ENCODE measurements around the gene COPZ1. TPM values are rescaled to one million over a fixed set of nuclear protein-coding genes. Genes with fewer than 3 reads are reported as not detected.

Gene COPZ1
- total and polyA plus RNA-seq, 9 of the 15 experiments (the other 6 are each of a cell fraction or from before 2014, with no cell fraction given), result 137 to 487 (median 233) TPM

GRCh38 chr12:54280468-54281260, 44.3 kb upstream of the COPZ1 start, which contains the start of gene HNRNPA1 (continued):
- TF ChIP-seq ZNF518B (CRISPR knock-in tag; IDR thresholded peaks at IDR 0.05) (no peak), ZNF239 (CRISPR knock-in tag; IDR thresholded peaks at IDR 0.05) (peak; percentile 10; the same call in 1 of the 2 replicates), SIN3B (IDR thresholded peaks at IDR 0.05; ENCODE audit: low read depth) (peak; percentile 76), FIP1L1 (IDR thresholded peaks at IDR 0.05; ENCODE audit: low read depth, low read length, poor library complexity, severe bottlenecking) (no peak), GMEB1 (CRISPR knock-in tag; IDR thresholded peaks at IDR 0.05) (no peak; the same call in 1 of the 2 replicates), ATF4 (CRISPR knock-in tag; IDR thresholded peaks at IDR 0.05) (no peak), MYNN (IDR thresholded peaks at IDR 0.05) (no peak), MYNN (CRISPR knock-in tag; IDR thresholded peaks at IDR 0.05) (no peak), NCOA2 (IDR thresholded peaks at IDR 0.05; ENCODE audit: partially characterized antibody in 2 of 2) (no peak), ID3 (CRISPR knock-in tag; IDR thresholded peaks at IDR 0.05) (no peak), ID3 (tag; IDR thresholded peaks at IDR 0.05) (peak; percentile 45; the same call in 1 of the 2 replicates), SMAD1 (IDR thresholded peaks at IDR 0.05; ENCODE audit: low read depth, low read length, partially characterized antibody) (peak; percentile 98), RBM25 (IDR thresholded peaks at IDR 0.05; ENCODE audit: low read depth, low read length, severe bottlenecking) (peak; percentile 98), ZNF436 (CRISPR knock-in tag; IDR thresholded peaks at IDR 0.05) (no peak), CBX1 (IDR thresholded peaks at IDR 0.05; ENCODE audit: low read depth) (peak; percentile 27; the same call in 1 of the 2 replicates), CREB1 (IDR thresholded peaks at IDR 0.05) (peak; percentile 93), CREB1 (CRISPR knock-in tag; IDR thresholded peaks at IDR 0.05) (peak; percentile 92), JUNB (CRISPR knock-in tag; conservative IDR thresholded peaks at IDR 0.05) (no peak), EZH2 (IDR thresholded peaks at IDR 0.05; ENCODE audit: borderline replicate concordance, low read depth, low read length) (no peak), MBD2 (IDR thresholded peaks at IDR 0.05; ENCODE audit: borderline replicate concordance, low read depth) (peak; percentile 98), E2F4 (CRISPR knock-in tag; IDR thresholded peaks at IDR 0.05; ENCODE audit: low read depth) (no peak)
